Amniotic epithelial cell (primary cell): Measurements from ENCODE around the gene NDUFC2.
A peak's percentile ranks its signal among the peaks of the same experiment; 100 is the strongest.
"Not testable (repeated sequence)": the region's sequence is repeated elsewhere in the genome, so short reads cannot be mapped to it uniquely, and the experiment has no call there.

ENCODE experiments used
- DNase-seq: peaks from one replicate; pipeline ENCODE4 v3.0.0-alpha.2; 2010; ENCODE audit warnings: low read depth

The NDUFC2 gene

GRCh38 chr11:78079232-78080083 lies at the start of gene NDUFC2:
TSS of gene NDUFC2 (minus strand) at chr11:78079862. CDS start at chr11:78079744, 118 bp downstream.
- DNase-seq = peak; percentile 81

GRCh38 chr11:78127403-78127802 lies 47.7 kb upstream of the NDUFC2 start:
- DNase-seq = no peak

- no peak for DNase-seq
Observed at GRCh38 chr11:78112582-78113275, 33.1 kb upstream of the NDUFC2 start.

- DNase-seq = no peak
Observed at GRCh38 chr11:78111298-78111697, 31.6 kb upstream of the NDUFC2 start.

GRCh38 chr11:78110830-78111229 lies 31.2 kb upstream of the NDUFC2 start:
- peak; percentile 31 for DNase-seq

GRCh38 chr11:78110351-78110750 lies 30.7 kb upstream of the NDUFC2 start:
- no peak for DNase-seq

- no peak for DNase-seq
Observed at GRCh38 chr11:78109081-78110015, 29.7 kb upstream of the NDUFC2 start.

GRCh38 chr11:78100676-78101472 lies 21.2 kb upstream of the NDUFC2 start:
- no peak for DNase-seq

GRCh38 chr11:78100261-78100660 lies 20.6 kb upstream of the NDUFC2 start:
- DNase-seq = no peak

- no peak for DNase-seq
Observed at GRCh38 chr11:78099666-78100065, 20.0 kb upstream of the NDUFC2 start.

GRCh38 chr11:78097666-78098385 lies 18.2 kb upstream of the NDUFC2 start:
- DNase-seq = no peak

- DNase-seq = no peak
Observed at GRCh38 chr11:78094250-78094649, 14.6 kb upstream of the NDUFC2 start.

GRCh38 chr11:78086521-78087074 lies 6.9 kb upstream of the NDUFC2 start:
- DNase-seq = not testable (repeated sequence)

- no peak for DNase-seq
Observed at GRCh38 chr11:78085972-78086371, 6.3 kb upstream of the NDUFC2 start.

GRCh38 chr11:78084506-78084905 lies 4.8 kb upstream of the NDUFC2 start:
- peak; percentile 23 for DNase-seq

GRCh38 chr11:78083021-78083420 lies 3.4 kb upstream of the NDUFC2 start:
- DNase-seq = no peak

- no peak for DNase-seq
Observed at GRCh38 chr11:78082146-78082545, 2.5 kb upstream of the NDUFC2 start.

GRCh38 chr11:78081583-78081982 lies 1.9 kb upstream of the NDUFC2 start:
- no peak for DNase-seq

GRCh38 chr11:78080818-78081495 lies 1.3 kb upstream of the NDUFC2 start:
- DNase-seq = peak; percentile 62
